ENCODE results near the gene SNRNP25.

GRCh38 chr16:38941-39892, 14.4 kb upstream of the SNRNP25 start:
- TF ChIP-seq, protein P1, sequence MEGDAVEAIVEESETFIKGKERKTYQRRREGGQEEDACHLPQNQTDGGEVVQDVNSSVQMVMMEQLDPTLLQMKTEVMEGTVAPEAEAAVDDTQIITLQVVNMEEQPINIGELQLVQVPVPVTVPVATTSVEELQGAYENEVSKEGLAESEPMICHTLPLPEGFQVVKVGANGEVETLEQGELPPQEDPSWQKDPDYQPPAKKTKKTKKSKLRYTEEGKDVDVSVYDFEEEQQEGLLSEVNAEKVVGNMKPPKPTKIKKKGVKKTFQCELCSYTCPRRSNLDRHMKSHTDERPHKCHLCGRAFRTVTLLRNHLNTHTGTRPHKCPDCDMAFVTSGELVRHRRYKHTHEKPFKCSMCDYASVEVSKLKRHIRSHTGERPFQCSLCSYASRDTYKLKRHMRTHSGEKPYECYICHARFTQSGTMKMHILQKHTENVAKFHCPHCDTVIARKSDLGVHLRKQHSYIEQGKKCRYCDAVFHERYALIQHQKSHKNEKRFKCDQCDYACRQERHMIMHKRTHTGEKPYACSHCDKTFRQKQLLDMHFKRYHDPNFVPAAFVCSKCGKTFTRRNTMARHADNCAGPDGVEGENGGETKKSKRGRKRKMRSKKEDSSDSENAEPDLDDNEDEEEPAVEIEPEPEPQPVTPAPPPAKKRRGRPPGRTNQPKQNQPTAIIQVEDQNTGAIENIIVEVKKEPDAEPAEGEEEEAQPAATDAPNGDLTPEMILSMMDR (IDR thresholded peaks at IDR 0.05; ENCODE audit: low read length), result no peak
- TF ChIP-seq EZH2phosphoT487 (IDR thresholded peaks at IDR 0.05; ENCODE audit: low read length) (no peak), EZH2 (optimal IDR thresholded peaks at IDR 0.05; ENCODE audit: low read depth, low read length) (no peak)
